IMR-90 (cell line): ENCODE data around the gene KRTAP5-4. TPM values are rescaled to one million over a fixed set of nuclear protein-coding genes. Genes with fewer than 3 reads are reported as not detected.
A peak's percentile ranks its signal among the peaks of the same experiment; 100 is the strongest.

Experiments used
- ATAC-seq: fragments of 200-7000 bp; cut with Tn5 transposase; 2 replicates; pipeline ENCODE4 v1.9.1; 2020; ENCODE audit warnings: low read depth, mild to moderate bottlenecking, moderate library complexity
- BruUV-seq: library from RNA; stranded (reverse); fragments of 400-500 nt; replicated peaks from 2 replicates; lab custom pipeline; 2021; lab: Mats Ljungman, UMichigan
- CTCF ChIA-PET: fragments of 300-600 bp; formaldehyde crosslinking; extraction: SDS; loops from one replicate; lab custom pipeline; 2021; ENCODE audit warnings: antibody characterized with exemption; lab: Yijun Ruan, JAX
- POLR2A ChIA-PET: fragments of 300-600 bp; sonication (Branson Sonifier 250); formaldehyde crosslinking; loops from one replicate; lab custom pipeline; 2022; ENCODE audit warnings: antibody characterized with exemption; ENCODE audit not compliant: unreplicated experiment; lab: Charles Lee
- DNase-seq: peaks from one replicate; pipeline ENCODE4 v3.0.0; 2013
- H2AFZ ChIP-seq: replicated peaks from 2 replicates; pipeline ENCODE3; 2013; ENCODE audit warnings: low read length, mild to moderate bottlenecking; ENCODE audit not compliant: poor library complexity
- H2AK5ac ChIP-seq: 2 replicates; pipeline ENCODE4 v1.6.1; 2013; ENCODE audit warnings: low read depth, low read length, inconsistent platforms
- H2AK9ac ChIP-seq: replicated peaks from 2 replicates; pipeline ENCODE3; 2013; ENCODE audit warnings: mild to moderate bottlenecking, low read depth, low read length, moderate library complexity; ENCODE audit not compliant: poor library complexity
- H2BK120ac ChIP-seq: 2 replicates; pipeline ENCODE4 v1.6.1; 2013; ENCODE audit warnings: low read depth, low read length, inconsistent platforms
- H2BK15ac ChIP-seq: 3 replicates; pipeline ENCODE4 v1.6.1; 2013; ENCODE audit warnings: low read depth, low read length, inconsistent platforms
- H2BK20ac ChIP-seq: 2 replicates; pipeline ENCODE4 v1.6.1; 2013; ENCODE audit warnings: low read depth, mild to moderate bottlenecking, inconsistent platforms, low read length, moderate library complexity
- H2BK5ac ChIP-seq: 2 replicates; pipeline ENCODE4 v1.6.1; 2013; ENCODE audit warnings: mild to moderate bottlenecking, low read depth, low read length, inconsistent platforms; ENCODE audit not compliant: poor library complexity, severe bottlenecking
- H3K14ac ChIP-seq: replicated peaks from 2 replicates; pipeline ENCODE4 v1.6.1; 2013; ENCODE audit warnings: low read depth, low read length, inconsistent platforms
- H3K18ac ChIP-seq: 2 replicates; pipeline ENCODE4 v1.6.1; 2013; ENCODE audit warnings: low read depth, low read length, control low read depth
- H3K23ac ChIP-seq: 2 replicates; pipeline ENCODE4 v1.6.1; 2013; ENCODE audit warnings: low read depth, low read length, inconsistent platforms
- H3K27ac ChIP-seq: 2 replicates; pipeline ENCODE4 v1.5.1; 2013; ENCODE audit warnings: mild to moderate bottlenecking, control low read depth, low read length; ENCODE audit not compliant: insufficient read depth
- H3K27me3 ChIP-seq: 2 replicates; pipeline ENCODE4 v1.6.1; 2013; ENCODE audit warnings: low read length; ENCODE audit not compliant: control insufficient read depth, insufficient read depth
- H3K36me3 ChIP-seq: 2 replicates; pipeline ENCODE4 v1.6.1; 2013; ENCODE audit warnings: low read length, mixed read lengths; ENCODE audit not compliant: control insufficient read depth, insufficient read depth
- H3K4ac ChIP-seq: 2 replicates; pipeline ENCODE4 v1.6.1; 2013; ENCODE audit warnings: low read depth, low read length, inconsistent platforms
- H3K4me1 ChIP-seq: 2 replicates; pipeline ENCODE4 v1.6.1; 2013; ENCODE audit warnings: low read length, mixed read lengths; ENCODE audit not compliant: control insufficient read depth, insufficient read depth
- H3K4me2 ChIP-seq: 2 replicates; pipeline ENCODE4 v1.6.1; 2013; ENCODE audit warnings: low read depth, mild to moderate bottlenecking, control low read depth, low read length, moderate library complexity
- H3K4me3 ChIP-seq: 2 replicates; pipeline ENCODE4 v1.5.1; 2013; ENCODE audit warnings: low read depth, mild to moderate bottlenecking, control low read depth, low read length, moderate library complexity; ENCODE audit not compliant: insufficient read depth
- H3K56ac ChIP-seq: 2 replicates; pipeline ENCODE4 v1.6.1; 2013; ENCODE audit warnings: low read length, inconsistent platforms; ENCODE audit not compliant: insufficient read depth; ENCODE audit errors: extremely low read depth
- H3K79me1 ChIP-seq, 2 experiments: 2 replicates each; pipeline ENCODE4 v1.6.1; 2013; ENCODE audit warnings: low read length in 2 of 2, inconsistent platforms in 1 of 2, low read depth in 1 of 2
- H3K9ac ChIP-seq: 2 replicates; pipeline ENCODE4 v1.6.1; 2013; ENCODE audit warnings: low read depth, low read length, control low read depth
- H3K9me1 ChIP-seq: 2 replicates; pipeline ENCODE4 v1.6.1; 2013; ENCODE audit warnings: low read length, inconsistent platforms; ENCODE audit not compliant: insufficient read depth
- H3K9me3 ChIP-seq: 2 replicates; pipeline ENCODE4 v1.6.1; 2013; ENCODE audit warnings: low read length; ENCODE audit not compliant: control insufficient read depth, insufficient read depth
- H4K20me1 ChIP-seq: 2 replicates; pipeline ENCODE4 v1.6.1; 2013; ENCODE audit warnings: low read length, inconsistent platforms; ENCODE audit not compliant: insufficient read depth
- H4K5ac ChIP-seq: 2 replicates; pipeline ENCODE4 v1.6.1; 2013; ENCODE audit warnings: mild to moderate bottlenecking, low read depth, low read length, control low read depth
- H4K8ac ChIP-seq, 2 experiments: 2 replicates each; pipeline ENCODE4 v1.6.1; 2013; ENCODE audit warnings: low read depth in 2 of 2, low read length in 2 of 2, control low read depth in 1 of 2, inconsistent platforms in 1 of 2
- H4K91ac ChIP-seq: 2 replicates; pipeline ENCODE4 v1.6.1; 2013; ENCODE audit warnings: low read depth, low read length, inconsistent platforms; ENCODE audit not compliant: insufficient read depth
- CTCF ChIP-seq: conservative IDR thresholded peaks from 2 replicates; pipeline ENCODE4 v1.5.1; 2012; ENCODE audit warnings: mild to moderate bottlenecking, low read depth, low read length, improper control_type of control experiment
- MXI1 ChIP-seq: IDR thresholded peaks from 2 replicates; pipeline ENCODE4 v1.6.1; 2012; ENCODE audit warnings: low read depth, mild to moderate bottlenecking, low read length, moderate library complexity, borderline replicate concordance
- RAD21 ChIP-seq: IDR thresholded peaks from 2 replicates; pipeline ENCODE4 v1.6.1; 2012; ENCODE audit warnings: low read length, improper control_type of control experiment
- SMC3 ChIP-seq: fragments of 150-350 bp; IDR thresholded peaks from 2 replicates; pipeline ENCODE4 v1.6.1; 2016; ENCODE audit warnings: low read depth, mild to moderate bottlenecking, antibody characterized with exemption, low read length, moderate library complexity
- WGBS, 2 experiments: methylation state at CpG; one replicate each; pipeline versions ENCODE4 v1.1.5 to v1.1.7; 2013; ENCODE audit warnings: missing lambda C conversion rate in 2 of 2; ENCODE audit not compliant: insufficient read length in 1 of 2; ENCODE audit errors: extremely low coverage in 2 of 2; 5-methylcytosine and 5-hydroxymethylcytosine counted together
- dilution Hi-C: fragments of 300-500 bp; cut with HindIII; formaldehyde crosslinking; loops from one replicate; pipeline ENCODE4 v1.14.3; 2018; ENCODE audit warnings: low sequenced_read_pairs; ENCODE audit not compliant: unreplicated experiment
- in situ Hi-C: fragments of 300-500 bp; cut with MboI; formaldehyde crosslinking; loops from 3 replicates; pipeline ENCODE4 v1.14.3; 2019; ENCODE audit warnings: low sequenced_read_pairs, inconsistent platforms, mixed read lengths
- intact Hi-C: fragments of 100-400 bp; cut with micrococcal nuclease; formaldehyde crosslinking; loops from 2 replicates; pipeline ENCODE4 v1.10.0; 2022
- polyA plus RNA-seq, 3 experiments: library from polyadenylated mRNA; depleted of rRNA; stranded (reverse); fragments of >200 nt; gene quantifications; 2 replicates each; pipeline ENCODE4 v1.2.3, GENCODE V29; 2012; ENCODE audit warnings: low replicate concordance in 1 of 3
- total RNA-seq: library from RNA; depleted of rRNA; stranded (reverse); fragments of >200 nt; gene quantifications from 2 replicates; pipeline ENCODE4 v1.2.3, GENCODE V29; 2012

Gene KRTAP5-4
- total and polyA plus RNA-seq, 2 of the 4 experiments (the other 2 are of a cell fraction) = not detected

- H3K27me3 ChIP-seq = peaks cover 63% of the 10 kb centered on the region
- H4K5ac ChIP-seq = no peak overlapping the region
- H3K9ac ChIP-seq = no peak overlapping the region
- H3K18ac ChIP-seq = no peak overlapping the region
- ChIA-PET CTCF (interaction anchor here (1.3 kb wide), 1 partner anchor 34 kb away, joined by 4 read pairs; no protein-coding TSS in a partner anchor), POLR2A (no interaction called here)
- ATAC-seq (peak; percentile 99), DNase-seq (peak; percentile 9)
- no peak overlapping the region for H4K91ac ChIP-seq
- H3K4me3 ChIP-seq = no peak overlapping the region
- no peaks in the 10 kb centered on the region; the same call in 1 of the 2 replicates for H4K20me1 ChIP-seq
- H3K79me1 ChIP-seq = no peaks in the 10 kb centered on the region
- H3K4ac ChIP-seq = no peak overlapping the region
- no peak overlapping the region for H3K14ac ChIP-seq
- H3K27ac ChIP-seq = no peak overlapping the region
- intact Hi-C loops = loop anchor here (2.0 kb wide), 1 partner anchor 82 kb away; no protein-coding TSS in a partner anchor
- no peaks in the 10 kb centered on the region for H3K4me1 ChIP-seq
- no TSS peak for BruUV-seq
- H2AK9ac ChIP-seq = no peak overlapping the region
- whole genome bisulfite sequencing, 2 experiments = 33% methylated on average over 15 of the region's 35 CpGs; no CpG with 5 or more reads in 1 of the 2 experiments
- H3K23ac ChIP-seq = no peak overlapping the region
- H2BK120ac ChIP-seq = no peak overlapping the region
- H2AK5ac ChIP-seq = no peak overlapping the region
- H3K56ac ChIP-seq = no peak overlapping the region
- no peak overlapping the region for H2BK20ac ChIP-seq
- no peak overlapping the region for H2BK15ac ChIP-seq
- dilution Hi-C loops = no loop called here
- H3K9me3 ChIP-seq = no peaks in the 10 kb centered on the region
- no peak overlapping the region for H3K4me2 ChIP-seq
- no peak overlapping the region for H4K8ac ChIP-seq
- peak overlapping the region; percentile 9 for H2AFZ ChIP-seq
- TF ChIP-seq MXI1 (no peak), RAD21 (peak; percentile 67), CTCF (peak; percentile 76), SMC3 (peak; percentile 58)
- no peak overlapping the region for H2BK5ac ChIP-seq
- no peaks in the 10 kb centered on the region for H3K36me3 ChIP-seq
- in situ Hi-C loops = no loop called here
- H3K9me1 ChIP-seq = no peaks in the 10 kb centered on the region
These were observed 6.8 kb upstream of the KRTAP5-4 start for GRCh38 chr11:1628506-1629325.
